ENCODE results near the gene PPP1R13B.
A peak's percentile ranks its signal among the peaks of the same experiment; 100 is the strongest.

PPP1R13B gene

GRCh38 chr14:103833711-103834110 is 13.7 kb downstream of the PPP1R13B start:
- Mint-ChIP-seq H3K27ac (no peak overlapping the region), H3K27me3 (no peaks in the 10 kb centered on the region), H3K36me3 (peaks cover 3% of the 10 kb centered on the region), H3K4me3 (no peak overlapping the region), H3K4me1 (peaks cover 20% of the 10 kb centered on the region), H3K9me3 (no peaks in the 10 kb centered on the region)

GRCh38 chr14:103832046-103832445 is 15.3 kb downstream of the PPP1R13B start:
- peaks cover 9% of the 10 kb centered on the region for H3K4me1 Mint-ChIP-seq
- no peaks in the 10 kb centered on the region for H3K27me3 Mint-ChIP-seq

GRCh38 chr14:103830511-103831270 is 16.7 kb downstream of the PPP1R13B start:
- peaks cover 2% of the 10 kb centered on the region for H3K36me3 Mint-ChIP-seq
- H3K27ac Mint-ChIP-seq = no peak overlapping the region
- no peak overlapping the region for H3K4me3 Mint-ChIP-seq
- H3K4me1 Mint-ChIP-seq = peaks cover 12% of the 10 kb centered on the region
- no peaks in the 10 kb centered on the region for H3K27me3 Mint-ChIP-seq
- H3K9me3 Mint-ChIP-seq = no peaks in the 10 kb centered on the region

More at GRCh38 chr14:103832046-103832445, 15.3 kb downstream of the PPP1R13B start:
- H3K27ac Mint-ChIP-seq = no peak overlapping the region
- H3K36me3 Mint-ChIP-seq = peaks cover 2% of the 10 kb centered on the region
- H3K4me3 Mint-ChIP-seq = no peak overlapping the region
- H3K9me3 Mint-ChIP-seq = no peaks in the 10 kb centered on the region

- peaks cover 2% of the 10 kb centered on the region for H3K36me3 Mint-ChIP-seq
- H3K9me3 Mint-ChIP-seq = no peaks in the 10 kb centered on the region
- H3K4me1 Mint-ChIP-seq = peaks cover 9% of the 10 kb centered on the region
- no peaks in the 10 kb centered on the region for H3K27me3 Mint-ChIP-seq
- H3K27ac Mint-ChIP-seq = no peak overlapping the region
- no peak overlapping the region for H3K4me3 Mint-ChIP-seq
These were observed 18.9 kb downstream of the PPP1R13B start for GRCh38 chr14:103828315-103828967.

- H3K9me3 Mint-ChIP-seq = no peaks in the 10 kb centered on the region
- no peaks in the 10 kb centered on the region for H3K27me3 Mint-ChIP-seq
- H3K27ac Mint-ChIP-seq = no peak overlapping the region
- no peak overlapping the region for H3K4me3 Mint-ChIP-seq
- H3K36me3 Mint-ChIP-seq = peaks cover 2% of the 10 kb centered on the region
- H3K4me1 Mint-ChIP-seq = peaks cover 20% of the 10 kb centered on the region
These were observed 22.3 kb downstream of the PPP1R13B start for GRCh38 chr14:103825101-103825500.

- H3K4me1 Mint-ChIP-seq = peaks cover 49% of the 10 kb centered on the region
- H3K4me3 Mint-ChIP-seq = no peak overlapping the region
- H3K36me3 Mint-ChIP-seq = peaks cover 2% of the 10 kb centered on the region
- peak overlapping the region; percentile 41 for H3K27ac Mint-ChIP-seq
- no peaks in the 10 kb centered on the region for H3K27me3 Mint-ChIP-seq
- no peaks in the 10 kb centered on the region for H3K9me3 Mint-ChIP-seq
These were observed 26.5 kb downstream of the PPP1R13B start for GRCh38 chr14:103820908-103821307.

- Mint-ChIP-seq H3K9me3 (no peaks in the 10 kb centered on the region), H3K4me3 (no peak overlapping the region), H3K27me3 (no peaks in the 10 kb centered on the region), H3K4me1 (peaks cover 49% of the 10 kb centered on the region), H3K27ac (peak overlapping the region; percentile 41), H3K36me3 (peaks cover under 1% of the 10 kb centered on the region)
These were observed 27.0 kb downstream of the PPP1R13B start for GRCh38 chr14:103820382-103820781.

- H3K27me3 Mint-ChIP-seq = no peaks in the 10 kb centered on the region
- H3K9me3 Mint-ChIP-seq = no peaks in the 10 kb centered on the region
- H3K27ac Mint-ChIP-seq = peak overlapping the region; percentile 25
- H3K4me3 Mint-ChIP-seq = peak overlapping the region; percentile 23
- peaks cover 49% of the 10 kb centered on the region for H3K4me1 Mint-ChIP-seq
- H3K36me3 Mint-ChIP-seq = peaks cover 2% of the 10 kb centered on the region
These were observed 27.7 kb downstream of the PPP1R13B start for GRCh38 chr14:103819503-103820307.

- Mint-ChIP-seq H3K27ac (no peak overlapping the region), H3K36me3 (peaks cover 2% of the 10 kb centered on the region), H3K27me3 (no peaks in the 10 kb centered on the region), H3K9me3 (no peaks in the 10 kb centered on the region), H3K4me1 (peaks cover 49% of the 10 kb centered on the region), H3K4me3 (no peak overlapping the region)
These were observed 28.5 kb downstream of the PPP1R13B start for GRCh38 chr14:103818870-103819269.

- H3K27ac Mint-ChIP-seq = peak overlapping the region; percentile 93
- H3K36me3 Mint-ChIP-seq = peaks cover 2% of the 10 kb centered on the region
- no peaks in the 10 kb centered on the region for H3K27me3 Mint-ChIP-seq
- no peak overlapping the region for H3K4me3 Mint-ChIP-seq
- no peaks in the 10 kb centered on the region for H3K9me3 Mint-ChIP-seq
- peaks cover 48% of the 10 kb centered on the region for H3K4me1 Mint-ChIP-seq
These were observed 29.0 kb downstream of the PPP1R13B start for GRCh38 chr14:103818422-103818821.

- Mint-ChIP-seq H3K27me3 (no peaks in the 10 kb centered on the region), H3K4me3 (no peak overlapping the region), H3K27ac (peak overlapping the region; percentile 57), H3K9me3 (no peaks in the 10 kb centered on the region), H3K4me1 (peaks cover 45% of the 10 kb centered on the region), H3K36me3 (peaks cover 2% of the 10 kb centered on the region)
These were observed 29.8 kb downstream of the PPP1R13B start for GRCh38 chr14:103817595-103817994.

GRCh38 chr14:103816991-103817390 is 30.4 kb downstream of the PPP1R13B start:
- H3K4me1 Mint-ChIP-seq = peaks cover 45% of the 10 kb centered on the region
- H3K4me3 Mint-ChIP-seq = no peak overlapping the region
- no peaks in the 10 kb centered on the region for H3K9me3 Mint-ChIP-seq
- no peaks in the 10 kb centered on the region for H3K27me3 Mint-ChIP-seq
- peak overlapping the region; percentile 73 for H3K27ac Mint-ChIP-seq
- H3K36me3 Mint-ChIP-seq = peaks cover 2% of the 10 kb centered on the region

- Mint-ChIP-seq H3K4me1 (peaks cover 34% of the 10 kb centered on the region), H3K4me3 (no peak overlapping the region), H3K36me3 (peaks cover 2% of the 10 kb centered on the region), H3K27ac (peak overlapping the region; percentile 51), H3K9me3 (no peaks in the 10 kb centered on the region), H3K27me3 (no peaks in the 10 kb centered on the region)
These were observed 32.1 kb downstream of the PPP1R13B start for GRCh38 chr14:103815253-103815652.

GRCh38 chr14:103811189-103811588 is 36.2 kb downstream of the PPP1R13B start:
- peaks cover 2% of the 10 kb centered on the region for H3K36me3 Mint-ChIP-seq
- H3K4me1 Mint-ChIP-seq = peaks cover 10% of the 10 kb centered on the region
- no peaks in the 10 kb centered on the region for H3K9me3 Mint-ChIP-seq
- no peak overlapping the region for H3K4me3 Mint-ChIP-seq
- H3K27ac Mint-ChIP-seq = no peak overlapping the region
- no peaks in the 10 kb centered on the region for H3K27me3 Mint-ChIP-seq

- Mint-ChIP-seq H3K9me3 (no peaks in the 10 kb centered on the region), H3K4me1 (peaks cover 17% of the 10 kb centered on the region), H3K4me3 (no peak overlapping the region), H3K36me3 (no peaks in the 10 kb centered on the region), H3K27me3 (no peaks in the 10 kb centered on the region), H3K27ac (no peak overlapping the region)
These were observed 38.9 kb downstream of the PPP1R13B start for GRCh38 chr14:103808403-103809001.
